WTC11 (cell line): ENCODE results near the gene ATPAF1. TPM values are rescaled to one million over a fixed set of nuclear protein-coding genes. Genes with fewer than 3 reads are reported as not detected.
"Not testable (repeated sequence)": the region's sequence is repeated elsewhere in the genome, so short reads cannot be mapped to it uniquely, and the experiment has no call there.

Experiments
- ATAC-seq: fragments of 200-7000 bp; cut with Tn5 transposase; 2 replicates; pipeline ENCODE4 v1.10.0; 2021; ENCODE audit warnings: mild to moderate bottlenecking, moderate library complexity
- CTCF ChIA-PET: fragments of 300-600 bp; sonication (Branson Sonifier 250); formaldehyde crosslinking; loops from one replicate; lab custom pipeline; 2021; ENCODE audit warnings: antibody characterized with exemption; lab: Charles Lee
- POLR2A ChIA-PET: fragments of 350-600 bp; sonication (Branson Sonifier 250); formaldehyde crosslinking; loops from one replicate; lab custom pipeline; 2021; ENCODE audit warnings: antibody characterized with exemption; lab: Charles Lee
- DNase-seq: peaks from one replicate; pipeline ENCODE4 v3.0.0; 2021; ENCODE audit warnings: low spot score
- H3K27ac Mint-ChIP-seq: 2 replicates; pipeline ENCODE4 v1.8.0; 2021; ENCODE audit warnings: mixed read lengths
- H3K27me3 Mint-ChIP-seq: 2 replicates; pipeline ENCODE4 v1.8.0; 2021; ENCODE audit warnings: low read depth, mild to moderate bottlenecking, moderate library complexity, mixed read lengths
- H3K36me3 Mint-ChIP-seq: 2 replicates; pipeline ENCODE4 v1.8.0; 2021; ENCODE audit warnings: mixed read lengths
- H3K4me1 Mint-ChIP-seq: 2 replicates; pipeline ENCODE4 v1.8.0; 2022; ENCODE audit warnings: mixed read lengths
- H3K4me3 Mint-ChIP-seq: 2 replicates; pipeline ENCODE4 v1.8.0; 2021; ENCODE audit warnings: mild to moderate bottlenecking, moderate library complexity, mixed read lengths
- H3K9me3 Mint-ChIP-seq: 2 replicates; pipeline ENCODE4 v1.8.0; 2021; ENCODE audit warnings: mixed read lengths
- AFF4 ChIP-seq: sonication (generic); formaldehyde crosslinking; IDR thresholded peaks from 2 replicates; pipeline ENCODE4 v1.8.1; 2023; ENCODE audit warnings: mild to moderate bottlenecking, missing genetic modification reagents, borderline replicate concordance
- CREB1 ChIP-seq: sonication (generic); formaldehyde crosslinking; IDR thresholded peaks from 2 replicates; pipeline ENCODE4 v1.8.0; 2023; ENCODE audit warnings: mild to moderate bottlenecking, missing genetic modification reagents
- CTCF ChIP-seq: fragments of 200-600 bp; IDR thresholded peaks from 2 replicates; pipeline ENCODE4 v1.8.0; 2022; ENCODE audit warnings: antibody characterized with exemption
- E2F5 ChIP-seq: sonication (generic); formaldehyde crosslinking; IDR thresholded peaks from 2 replicates; pipeline ENCODE4 v1.8.1; 2022; ENCODE audit warnings: mild to moderate bottlenecking, moderate library complexity, missing genetic modification reagents
- ERG ChIP-seq: fragments of 250-450 bp; sonication (Bioruptor Pico); IDR thresholded peaks from 2 replicates; pipeline ENCODE4 v1.8.0; 2021; ENCODE audit warnings: mild to moderate bottlenecking
- ESRRA ChIP-seq: sonication (generic); formaldehyde crosslinking; IDR thresholded peaks from 2 replicates; pipeline ENCODE4 v1.8.1; 2022; ENCODE audit warnings: mild to moderate bottlenecking, missing genetic modification reagents, borderline replicate concordance
- FOXK1 ChIP-seq: sonication (generic); formaldehyde crosslinking; IDR thresholded peaks from 2 replicates; pipeline ENCODE4 v1.8.0; 2022; ENCODE audit warnings: mild to moderate bottlenecking, moderate library complexity, missing genetic modification reagents
- NFATC4 ChIP-seq: fragments of 250-450 bp; sonication (Bioruptor Pico); IDR thresholded peaks from 2 replicates; pipeline ENCODE4 v1.9.0; 2021; ENCODE audit warnings: mild to moderate bottlenecking
- NFYB ChIP-seq: sonication (generic); formaldehyde crosslinking; conservative IDR thresholded peaks from 2 replicates; pipeline ENCODE4 v1.8.0; 2022; ENCODE audit warnings: low read depth, missing genetic modification reagents
- NR2C2 ChIP-seq: sonication (generic); formaldehyde crosslinking; IDR thresholded peaks from 2 replicates; pipeline ENCODE4 v1.8.0; 2022; ENCODE audit warnings: mild to moderate bottlenecking, missing genetic modification reagents
- PREB ChIP-seq: sonication (generic); formaldehyde crosslinking; IDR thresholded peaks from 2 replicates; pipeline ENCODE4 v1.8.1; 2022; ENCODE audit warnings: mild to moderate bottlenecking, missing genetic modification reagents, moderate library complexity, borderline replicate concordance
- SMAD3 ChIP-seq: sonication (generic); formaldehyde crosslinking; IDR thresholded peaks from 2 replicates; pipeline ENCODE4 v1.8.0; 2022; ENCODE audit warnings: missing genetic modification reagents, mild to moderate bottlenecking, borderline replicate concordance
- SMAD4 ChIP-seq: sonication (generic); formaldehyde crosslinking; IDR thresholded peaks from 2 replicates; pipeline ENCODE4 v1.8.0; 2022; ENCODE audit warnings: mild to moderate bottlenecking, missing genetic modification reagents
- SP1 ChIP-seq: sonication (generic); formaldehyde crosslinking; conservative IDR thresholded peaks from 2 replicates; pipeline ENCODE4 v1.8.1; 2022; ENCODE audit warnings: missing genetic modification reagents
- USF1 ChIP-seq: sonication (generic); formaldehyde crosslinking; IDR thresholded peaks from 2 replicates; pipeline ENCODE4 v1.8.0; 2022; ENCODE audit warnings: mild to moderate bottlenecking, missing genetic modification reagents
- ZNF263 ChIP-seq: sonication (generic); formaldehyde crosslinking; IDR thresholded peaks from 2 replicates; pipeline ENCODE4 v1.8.1; 2022; ENCODE audit warnings: low read depth, mild to moderate bottlenecking, moderate library complexity, missing genetic modification reagents
- ZNF671 ChIP-seq: fragments of 250-450 bp; sonication (Bioruptor Pico); IDR thresholded peaks from 2 replicates; pipeline ENCODE4 v1.8.0; 2021; ENCODE audit warnings: mild to moderate bottlenecking
- ZSCAN18 ChIP-seq: fragments of 250-450 bp; sonication (Bioruptor Pico); IDR thresholded peaks from 2 replicates; pipeline ENCODE4 v2.1.2; 2022; ENCODE audit warnings: mild to moderate bottlenecking, moderate library complexity
- total RNA-seq: library from RNA; stranded (reverse); gene quantifications from 3 replicates; pipeline ENCODE4 v1.2.3, GENCODE V29; 2021

The ATPAF1 gene
- total RNA-seq, 1 experiment from 2014 or later = 35.7 TPM

- TF ChIP-seq CTCF = no peak
- TF ChIP-seq NR2C2 = no peak
- TF ChIP-seq, all 79 proteins: peak for 0
These were observed 3.4 kb upstream of the ATPAF1 start, which contains the start of gene TEX38 (continued) for GRCh38 chr1:46671554-46671953.

- H3K27ac Mint-ChIP-seq = no peak overlapping the region
- CTCF ChIA-PET = no interaction called here
- TF ChIP-seq ERG (no peak), NFYB (CRISPR knock-in tag) (no peak), FOXK1 (CRISPR knock-in tag) (no peak), NFATC4 (CRISPR knock-in tag) (no peak), ZSCAN18 (CRISPR knock-in tag) (no peak), E2F5 (CRISPR knock-in tag) (no peak), SP1 (CRISPR knock-in tag) (no peak), ESRRA (CRISPR knock-in tag) (no peak), PREB (CRISPR knock-in tag) (no peak), AFF4 (no peak), ZNF671 (no peak)
- H3K27me3 Mint-ChIP-seq = no peaks in the 10 kb centered on the region; the same call in 1 of the 2 replicates
- H3K9me3 Mint-ChIP-seq = no peaks in the 10 kb centered on the region
- no peak overlapping the region for H3K4me3 Mint-ChIP-seq
- H3K4me1 Mint-ChIP-seq = peaks cover 19% of the 10 kb centered on the region
- ATAC-seq (no peak), DNase-seq (no peak)
- no peaks in the 10 kb centered on the region for H3K36me3 Mint-ChIP-seq
- POLR2A ChIA-PET = no interaction called here
These were observed 2.0 kb upstream of the ATPAF1 start for GRCh38 chr1:46670134-46670533.

GRCh38 chr1:46665983-46666382 is 2.2 kb downstream of the ATPAF1 start:
- ChIA-PET CTCF (interaction anchor here (0.9 to 1.4 kb wide), 4 partner anchors 11 to 44 kb away, joined by 3 to 5 read pairs (median 4); no protein-coding TSS in a partner anchor), POLR2A (no interaction called here)
- DNase-seq (no peak), ATAC-seq (peak; percentile 1; the same call in 1 of the 2 replicates)
- Mint-ChIP-seq H3K27ac (no peak overlapping the region), H3K9me3 (no peaks in the 10 kb centered on the region), H3K27me3 (no peaks in the 10 kb centered on the region; the same call in 1 of the 2 replicates), H3K4me3 (peak overlapping the region; percentile 80), H3K36me3 (peaks cover 21% of the 10 kb centered on the region), H3K4me1 (peaks cover 19% of the 10 kb centered on the region)
- TF ChIP-seq ZNF263 (no peak), SMAD3 (no peak), CREB1 (CRISPR knock-in tag) (no peak), SMAD4 (CRISPR knock-in tag) (no peak), USF1 (CRISPR knock-in tag) (no peak)

- H3K9me3 Mint-ChIP-seq, ATAC-seq, H3K27ac Mint-ChIP-seq, DNase-seq, H3K4me3 Mint-ChIP-seq, H3K27me3 Mint-ChIP-seq, CTCF ChIA-PET, POLR2A ChIA-PET: not testable (repeated sequence)
- Mint-ChIP-seq H3K4me1 (peaks cover 19% of the 10 kb centered on the region), H3K36me3 (peaks cover 22% of the 10 kb centered on the region)
These were observed 5.2 kb downstream of the ATPAF1 start for GRCh38 chr1:46662919-46663318.

- H3K4me3 Mint-ChIP-seq, H3K27me3 Mint-ChIP-seq, CTCF ChIA-PET, H3K4me1 Mint-ChIP-seq, ATAC-seq, H3K27ac Mint-ChIP-seq, POLR2A ChIA-PET, DNase-seq, H3K9me3 Mint-ChIP-seq: not testable (repeated sequence)
- peaks cover 34% of the 10 kb centered on the region for H3K36me3 Mint-ChIP-seq
These were observed 8.0 kb downstream of the ATPAF1 start for GRCh38 chr1:46660116-46660515.
